Keratinocyte (primary cell): Measurements from ENCODE around the gene EXD3.

Experiments used
- EZH2 ChIP-seq: IDR thresholded peaks from one replicate; pipeline ENCODE4 v1.6.1; 2012; ENCODE audit warnings: inconsistent platforms, mild to moderate bottlenecking, low read length, moderate library complexity
- TF ChIP-seq, protein P1 (sequence below), 3 experiments: IDR thresholded peaks in 1 of 3; conservative IDR thresholded peaks in 1 of 3; optimal IDR thresholded peaks in 1 of 3; 2 replicates in 2 of 3; 3 replicates in 1 of 3; pipeline versions ENCODE3 to v1.5.1; 2011; ENCODE audit warnings: low read length in 3 of 3, mild to moderate bottlenecking in 3 of 3, moderate library complexity in 2 of 3, control low read depth in 1 of 3, inconsistent platforms in 1 of 3; ENCODE audit not compliant: insufficient read depth in 2 of 3; ENCODE audit errors: extremely low read depth in 1 of 3

DNA sequence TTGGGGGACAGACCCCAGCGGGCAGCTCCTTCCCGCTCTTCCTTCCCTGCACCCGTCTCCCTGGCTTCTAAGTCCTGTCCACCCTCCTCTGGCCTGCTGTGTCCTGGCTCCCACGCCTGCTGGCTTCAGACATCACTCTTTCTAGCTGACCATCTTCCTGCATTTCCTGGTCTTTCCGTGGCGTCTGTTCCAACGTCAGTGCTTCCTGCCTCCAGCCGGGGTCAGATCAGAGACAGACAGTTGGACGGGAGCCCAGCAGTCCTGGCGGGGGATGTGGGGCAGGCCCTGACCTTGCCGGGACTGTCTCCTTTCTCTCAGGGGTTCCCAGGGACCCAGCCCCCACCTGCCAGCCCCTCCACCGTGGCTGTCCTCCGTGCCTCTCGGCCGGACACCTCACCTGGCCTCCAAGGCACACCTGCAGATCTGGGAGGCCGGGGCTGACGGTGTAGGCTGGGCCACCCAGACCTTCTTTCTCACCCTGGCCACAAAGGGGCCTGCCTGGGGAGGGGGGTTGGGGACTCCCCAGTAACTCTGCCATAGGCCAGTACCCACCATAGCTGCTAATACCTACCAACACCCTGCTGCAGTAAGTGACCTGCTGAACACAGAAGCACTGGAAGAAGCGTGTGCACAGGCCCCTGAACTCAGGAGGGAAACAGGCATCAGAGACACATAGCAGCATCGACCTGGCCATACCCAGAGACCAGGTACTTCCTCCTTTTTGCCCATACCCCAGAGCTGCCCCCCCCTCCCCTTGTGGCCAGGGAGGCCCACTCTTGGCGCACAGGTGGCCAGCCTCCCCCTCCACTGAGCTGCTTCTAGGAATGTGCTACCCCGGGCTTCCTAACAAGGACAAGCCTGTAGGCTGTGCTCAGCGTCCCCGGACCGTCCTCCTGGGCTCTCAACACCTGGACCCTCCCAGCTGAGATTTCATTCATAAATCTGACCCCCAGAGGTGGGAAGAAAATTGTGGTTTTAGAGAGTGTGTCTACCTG, 126.0 kb downstream of the EXD3 start:
- TF ChIP-seq EZH2, result no peak
- TF ChIP-seq, protein P1, sequence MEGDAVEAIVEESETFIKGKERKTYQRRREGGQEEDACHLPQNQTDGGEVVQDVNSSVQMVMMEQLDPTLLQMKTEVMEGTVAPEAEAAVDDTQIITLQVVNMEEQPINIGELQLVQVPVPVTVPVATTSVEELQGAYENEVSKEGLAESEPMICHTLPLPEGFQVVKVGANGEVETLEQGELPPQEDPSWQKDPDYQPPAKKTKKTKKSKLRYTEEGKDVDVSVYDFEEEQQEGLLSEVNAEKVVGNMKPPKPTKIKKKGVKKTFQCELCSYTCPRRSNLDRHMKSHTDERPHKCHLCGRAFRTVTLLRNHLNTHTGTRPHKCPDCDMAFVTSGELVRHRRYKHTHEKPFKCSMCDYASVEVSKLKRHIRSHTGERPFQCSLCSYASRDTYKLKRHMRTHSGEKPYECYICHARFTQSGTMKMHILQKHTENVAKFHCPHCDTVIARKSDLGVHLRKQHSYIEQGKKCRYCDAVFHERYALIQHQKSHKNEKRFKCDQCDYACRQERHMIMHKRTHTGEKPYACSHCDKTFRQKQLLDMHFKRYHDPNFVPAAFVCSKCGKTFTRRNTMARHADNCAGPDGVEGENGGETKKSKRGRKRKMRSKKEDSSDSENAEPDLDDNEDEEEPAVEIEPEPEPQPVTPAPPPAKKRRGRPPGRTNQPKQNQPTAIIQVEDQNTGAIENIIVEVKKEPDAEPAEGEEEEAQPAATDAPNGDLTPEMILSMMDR (optimal IDR thresholded peaks at IDR 0.05 in 1 of 3, IDR thresholded peaks at IDR 0.05 in 1 of 3, conservative IDR thresholded peaks at IDR 0.05 in 1 of 3; ENCODE audit: extremely low read depth in 1 of 3, insufficient read depth in 2 of 3, low read length in 3 of 3), result no peak
